ENCODE measurements around the gene CEP112.
"Not testable (repeated sequence)": the region's sequence is repeated elsewhere in the genome, so short reads cannot be mapped to it uniquely, and the experiment has no call there.

CEP112 gene

DNA sequence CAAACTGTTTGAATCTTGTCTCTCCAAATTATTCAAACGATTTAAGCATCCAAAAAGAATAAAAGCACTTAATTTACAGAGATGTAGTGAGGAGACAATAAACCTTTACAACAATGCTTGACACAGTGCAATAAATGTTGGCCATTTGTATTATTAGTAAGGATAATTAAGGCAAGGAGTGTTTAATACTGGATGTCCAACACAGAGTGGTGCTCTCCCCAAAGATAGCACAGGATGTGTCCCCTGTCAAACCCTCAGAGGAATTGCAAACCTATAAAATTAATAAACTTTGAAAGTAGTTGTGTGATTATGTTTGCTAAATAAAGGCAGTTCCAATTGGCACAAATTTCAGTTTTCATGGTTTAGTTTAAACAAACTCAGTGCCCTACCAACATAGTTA is 377.5 kb downstream of the CEP112 start:
- DNase-seq = no peak

DNA sequence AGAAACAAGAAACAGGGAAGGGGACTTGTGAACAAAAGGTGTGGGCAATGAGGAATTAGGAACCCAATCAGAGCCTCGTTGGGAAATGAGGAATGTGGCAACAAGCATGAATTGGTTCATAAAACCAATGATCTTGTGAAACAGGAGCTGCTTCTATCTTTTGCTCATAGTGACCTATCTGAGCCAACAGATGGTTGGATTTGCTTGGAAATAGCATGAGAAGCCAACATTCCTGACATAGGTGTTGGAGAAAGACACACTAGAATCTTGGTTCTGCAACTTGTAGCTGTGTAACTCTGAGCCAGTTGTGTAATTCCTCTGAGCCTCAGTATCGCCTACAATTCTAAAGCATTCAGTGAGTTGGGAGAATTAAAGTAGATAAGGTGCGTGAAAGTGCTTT is 378.6 kb downstream of the CEP112 start:
- DNase-seq = no peak

DNA sequence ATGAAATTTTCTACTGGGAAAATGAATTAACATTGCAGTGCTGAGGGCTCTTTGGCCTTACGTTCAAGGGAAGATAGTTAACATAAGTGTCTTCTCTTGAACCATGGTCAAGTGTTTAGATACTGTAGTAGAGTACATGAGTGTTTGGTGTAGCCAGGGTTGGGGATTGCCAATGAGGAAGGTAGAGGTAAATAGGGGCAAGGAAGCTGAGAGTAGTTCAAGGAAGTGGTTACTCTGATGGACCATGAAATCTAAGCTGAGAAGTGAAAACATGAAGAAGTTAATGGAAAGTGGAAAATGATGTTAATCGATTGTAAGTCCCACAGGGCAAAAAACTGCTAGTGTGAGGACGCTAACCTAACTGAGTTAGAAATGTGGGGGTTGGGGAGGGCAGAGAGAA is 380.9 kb downstream of the CEP112 start:
- no peak for DNase-seq

DNA sequence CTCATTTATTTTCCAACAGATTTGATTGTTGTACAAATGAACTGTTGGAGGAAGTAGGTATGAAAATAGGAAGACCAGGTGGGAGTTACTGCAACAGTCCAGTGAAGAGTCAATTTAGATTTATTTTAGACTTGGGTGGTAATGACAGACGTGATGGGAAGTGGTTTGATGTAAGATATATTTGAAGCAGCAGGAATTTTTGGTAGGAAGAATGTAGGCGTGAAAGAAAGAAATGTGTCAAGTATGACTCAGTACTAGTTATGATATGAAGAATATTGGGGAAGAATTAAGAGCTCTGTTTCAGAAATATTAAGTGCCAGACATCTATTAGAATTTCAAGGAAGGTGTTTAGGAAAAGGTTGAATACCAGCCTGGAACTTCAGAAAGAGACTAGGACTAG is 382.6 kb downstream of the CEP112 start:
- DNase-seq = no peak

DNA sequence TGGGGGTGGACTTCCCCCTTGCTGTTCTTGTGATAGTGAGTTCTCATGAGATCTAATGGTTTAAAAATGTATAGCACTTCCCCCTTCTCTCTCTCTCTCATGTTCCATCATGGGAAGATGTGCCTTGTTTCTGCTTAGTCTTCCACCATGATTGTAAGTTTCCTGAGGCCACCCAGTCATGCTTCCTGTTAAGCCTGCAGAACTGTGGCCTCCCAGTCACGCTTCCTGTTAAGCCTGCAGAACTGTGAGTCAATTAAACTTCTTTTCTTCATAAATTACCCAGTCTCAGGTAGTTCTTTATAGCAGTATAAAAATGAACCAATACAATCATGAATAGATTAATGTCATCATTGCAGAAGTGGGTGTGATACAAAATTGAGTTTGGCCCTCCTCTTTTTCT is 383.4 kb downstream of the CEP112 start:
- DNase-seq = not testable (repeated sequence)

DNA sequence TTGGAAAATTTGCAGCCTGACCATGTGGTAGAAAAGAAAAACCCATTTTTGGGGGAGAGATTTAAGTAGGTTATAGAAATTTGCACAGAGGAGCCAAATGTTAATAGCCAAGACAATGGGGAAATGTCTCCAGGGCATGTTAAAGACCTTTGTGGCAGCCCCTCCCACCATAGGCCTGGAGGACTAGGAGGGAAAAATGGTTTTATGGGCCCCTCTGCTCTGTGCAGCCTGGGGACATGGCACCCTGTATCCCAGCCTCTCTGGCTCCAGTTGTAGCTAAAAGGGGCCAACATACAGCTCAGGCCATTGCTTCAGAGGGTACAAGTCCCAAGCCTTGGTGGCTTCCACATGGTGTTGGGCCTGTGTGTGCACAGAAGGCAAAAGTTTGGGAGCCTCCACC is 384.6 kb downstream of the CEP112 start:
- DNase-seq = no peak

DNA sequence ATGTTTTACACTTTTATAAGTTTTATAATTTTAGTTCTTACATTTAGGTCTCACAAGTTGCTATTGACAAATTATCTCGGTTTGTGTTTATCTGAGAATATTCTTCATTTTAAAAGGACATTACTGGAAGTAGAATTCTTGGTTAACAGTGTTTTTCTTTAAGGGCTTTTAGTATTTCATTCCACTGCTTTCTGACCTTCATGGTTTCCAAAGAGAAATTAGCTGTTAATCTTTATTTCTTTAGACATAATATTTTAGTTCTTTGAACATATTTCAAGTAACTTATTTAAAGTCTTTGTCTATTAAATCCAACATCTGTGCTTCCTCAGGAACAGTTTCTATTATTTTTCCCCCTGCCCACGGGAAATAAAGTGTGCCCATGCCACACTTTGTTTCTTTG is 390.4 kb downstream of the CEP112 start:
- no peak for DNase-seq

DNA sequence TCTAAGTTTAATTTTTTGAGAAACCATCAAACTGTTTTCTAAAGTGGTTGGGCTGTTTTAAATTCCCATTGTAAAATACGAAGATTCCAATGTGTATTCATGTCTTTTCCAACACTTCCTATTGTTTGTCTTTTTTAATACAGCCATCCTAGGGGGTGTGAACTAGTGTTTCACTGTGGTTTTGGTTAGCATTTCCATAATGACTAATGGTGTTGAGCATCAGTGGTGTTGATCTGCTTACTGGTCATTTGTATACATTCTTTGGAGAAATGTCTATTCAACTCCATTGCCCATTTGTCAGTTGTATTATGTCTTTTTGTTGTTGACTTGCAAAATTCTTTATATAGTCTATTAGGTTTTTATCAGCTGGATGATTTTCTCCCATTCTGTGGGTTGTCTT is 391.3 kb downstream of the CEP112 start:
- DNase-seq = no peak

DNA sequence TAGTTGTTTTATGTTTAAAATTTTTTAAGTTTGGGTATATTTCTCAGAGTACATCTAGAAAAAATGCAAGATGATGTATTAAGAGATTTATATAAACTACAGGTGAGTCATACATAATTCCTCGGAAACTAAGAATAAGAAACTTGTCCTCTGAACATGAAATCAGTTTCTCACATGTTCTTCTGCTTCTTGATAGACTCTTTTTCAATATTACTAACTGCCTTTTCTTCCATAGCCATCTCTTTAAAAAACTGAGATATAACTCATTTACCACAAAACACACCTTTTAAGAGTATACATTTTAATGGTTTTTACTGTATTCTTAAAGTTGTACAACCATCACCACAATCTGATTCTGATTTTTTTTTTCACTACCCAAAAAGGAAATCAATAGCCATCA is 392.1 kb downstream of the CEP112 start:
- DNase-seq = no peak

DNA sequence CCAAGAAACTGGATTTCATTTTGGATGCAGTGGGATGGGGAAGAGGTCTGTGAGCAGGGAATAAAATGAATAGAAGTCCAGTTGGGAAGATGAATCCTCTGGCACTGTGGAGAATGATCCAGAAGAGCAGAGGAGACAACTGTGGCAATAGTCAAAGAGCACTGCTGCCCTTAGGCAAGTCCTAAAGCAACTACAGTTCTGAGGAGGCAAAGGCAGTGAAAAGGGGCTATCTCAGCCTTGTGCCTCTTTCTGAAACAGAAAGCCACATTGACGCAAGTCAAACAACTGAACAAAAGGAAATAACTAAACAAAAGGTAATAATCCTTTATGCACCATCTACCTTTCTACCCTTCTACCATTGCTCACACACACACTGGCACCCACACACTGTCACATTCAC is 392.5 kb downstream of the CEP112 start:
- no peak for DNase-seq

DNA sequence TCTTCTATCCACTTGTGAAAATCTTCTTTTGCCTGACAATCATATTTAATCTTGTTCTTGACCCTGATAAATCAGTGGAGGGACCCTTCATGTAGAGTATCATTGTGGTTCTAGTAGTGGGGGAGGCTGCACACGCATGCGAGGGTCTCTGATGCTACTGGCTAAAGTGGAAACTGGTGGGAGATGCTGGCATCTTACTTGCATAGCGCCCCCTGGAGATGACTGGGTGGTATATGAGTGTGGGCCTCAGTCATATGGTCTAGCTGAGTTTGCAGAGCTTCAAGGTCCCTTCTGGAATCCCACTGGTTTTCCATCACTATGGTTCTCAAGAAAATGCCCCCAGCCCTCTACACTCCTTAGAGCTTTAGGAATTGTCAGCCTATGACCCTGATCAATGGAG is 394.1 kb downstream of the CEP112 start:
- DNase-seq = no peak

DNA sequence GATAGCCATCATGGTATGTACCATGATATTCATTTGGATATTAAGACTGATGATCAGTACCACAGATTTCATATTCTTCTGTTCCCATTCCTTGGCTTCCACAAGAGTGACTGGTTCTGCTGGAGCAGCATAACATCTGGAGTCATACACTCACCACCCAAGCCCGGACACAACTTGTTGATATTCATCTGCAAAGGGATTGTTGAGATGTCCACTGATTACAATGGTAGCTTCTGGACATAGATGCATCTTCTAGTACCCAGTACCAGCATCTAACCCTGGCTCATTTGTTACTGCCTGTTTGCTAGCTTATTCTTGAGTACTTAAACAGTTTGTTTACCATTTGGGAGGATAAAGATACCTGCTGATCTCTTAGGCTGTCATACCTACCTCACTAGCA is 394.8 kb downstream of the CEP112 start:
- no peak for DNase-seq

DNA sequence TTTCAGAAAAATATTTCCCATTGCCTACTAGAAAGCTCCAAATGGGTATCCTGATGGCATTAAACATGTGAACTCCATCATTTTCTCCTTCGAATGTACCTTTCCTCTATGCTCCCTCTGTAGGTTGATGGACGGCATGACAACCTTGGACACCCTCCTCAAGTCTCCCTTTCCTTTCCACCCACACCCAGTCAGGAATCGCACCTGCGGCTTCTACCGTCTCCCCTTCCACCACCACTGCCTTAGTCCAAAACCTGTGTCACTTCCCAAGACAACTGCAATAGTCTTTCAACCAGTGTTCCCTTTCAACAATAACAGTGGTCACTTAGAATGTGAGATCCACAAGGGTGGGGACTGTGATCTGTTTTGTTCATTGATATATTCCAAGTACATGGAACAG is 397.4 kb downstream of the CEP112 start:
- DNase-seq = no peak

DNA sequence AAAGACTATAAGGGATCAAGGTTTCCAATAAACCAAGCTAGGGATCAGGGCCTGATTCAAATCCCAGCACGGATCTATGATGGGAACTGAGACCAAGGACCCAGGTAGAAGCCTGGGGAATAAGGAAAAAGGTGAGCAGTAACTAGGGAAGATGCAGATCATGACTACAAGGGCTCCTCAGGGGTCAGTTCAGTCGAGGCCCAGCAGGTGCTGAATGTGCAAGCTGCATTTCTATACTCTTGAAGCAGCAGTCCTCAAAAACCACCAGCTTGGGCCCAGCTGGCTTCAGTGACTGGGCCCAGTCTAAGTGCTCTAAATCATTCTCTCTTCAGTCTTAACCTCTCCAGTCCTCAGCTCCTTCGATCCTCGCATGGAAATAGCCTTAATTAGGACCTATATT is 401.7 kb downstream of the CEP112 start:
- DNase-seq = no peak

DNA sequence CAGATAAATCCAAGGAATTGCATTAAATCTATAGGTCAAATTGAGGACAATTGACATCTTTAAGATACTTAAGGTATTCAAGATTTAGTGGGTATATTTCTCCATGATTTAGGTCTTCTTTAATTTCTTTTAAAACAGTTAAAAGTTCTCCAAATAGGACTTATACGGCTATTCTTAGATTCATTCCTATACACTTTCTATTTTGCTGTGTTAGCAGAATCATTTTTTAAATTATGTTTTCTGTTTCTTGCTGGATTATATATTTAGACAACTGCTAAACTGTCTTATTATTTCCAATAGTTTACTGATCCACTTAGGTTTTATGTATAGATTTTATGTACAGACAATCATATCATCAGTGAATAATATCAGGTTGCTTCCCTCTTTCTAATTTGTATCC is 404.4 kb downstream of the CEP112 start:
- no peak for DNase-seq

DNA sequence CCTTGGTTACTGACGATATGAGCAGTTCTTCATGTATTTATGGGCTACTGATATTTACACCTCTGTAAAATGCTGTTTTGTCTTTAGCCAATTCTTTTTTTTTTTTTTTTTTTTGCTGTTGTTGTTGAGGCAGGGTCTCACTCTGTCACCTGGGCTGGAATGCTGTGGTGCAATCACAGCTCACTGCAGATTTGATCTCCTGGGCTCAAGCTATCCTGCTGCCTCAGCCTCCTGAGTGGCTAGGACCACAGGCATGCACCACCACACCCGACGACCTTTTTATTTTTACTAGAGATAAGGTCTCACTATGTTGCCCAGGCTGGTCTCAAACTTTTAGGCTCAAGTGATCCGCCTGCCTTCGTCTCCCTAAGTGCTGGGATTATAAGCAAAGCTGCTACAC is 405.5 kb downstream of the CEP112 start:
- no peak for DNase-seq

DNA sequence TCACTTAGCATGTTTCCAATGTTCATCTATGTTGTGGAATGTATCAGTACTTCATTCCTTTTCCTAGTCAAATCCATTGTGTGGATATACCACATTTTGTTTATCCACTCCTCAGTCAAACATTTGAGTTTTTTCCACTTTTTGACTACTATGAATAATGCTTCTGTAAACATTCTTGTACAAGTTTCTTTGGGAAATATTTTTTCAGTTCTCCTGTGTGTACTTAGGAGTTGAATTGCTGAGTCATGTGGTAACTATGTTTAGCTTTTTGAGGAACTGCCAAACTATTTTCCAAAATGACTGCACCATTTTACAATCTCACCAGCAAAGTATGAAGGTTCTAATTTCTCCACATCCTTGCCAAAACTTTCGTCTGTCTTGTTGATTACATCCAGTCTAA is 406.8 kb downstream of the CEP112 start:
- no peak for DNase-seq

DNA sequence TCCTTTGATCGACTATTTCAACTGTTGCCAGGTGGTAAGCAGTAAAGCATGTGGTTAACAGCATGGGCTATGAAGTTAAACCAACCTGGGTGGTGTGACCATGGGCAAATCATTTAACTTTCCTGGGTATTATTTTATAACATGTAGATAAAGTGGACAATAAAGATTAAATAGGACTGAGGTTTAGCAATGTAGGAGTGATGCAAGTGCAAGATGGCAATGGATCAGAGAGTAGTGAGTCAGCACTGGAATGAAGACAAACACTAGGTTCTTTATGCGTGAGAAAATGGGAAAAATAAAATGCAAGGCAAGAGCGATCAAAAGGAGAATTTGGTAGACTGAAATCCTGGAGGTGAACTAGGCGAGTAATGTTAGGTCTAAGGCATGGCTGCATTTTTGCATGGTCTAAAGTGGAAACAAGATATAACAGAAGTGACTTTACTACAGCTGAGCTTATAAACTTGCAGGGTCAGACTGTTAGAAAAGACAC is 408.0 kb downstream of the CEP112 start:
- no peak for DNase-seq

DNA sequence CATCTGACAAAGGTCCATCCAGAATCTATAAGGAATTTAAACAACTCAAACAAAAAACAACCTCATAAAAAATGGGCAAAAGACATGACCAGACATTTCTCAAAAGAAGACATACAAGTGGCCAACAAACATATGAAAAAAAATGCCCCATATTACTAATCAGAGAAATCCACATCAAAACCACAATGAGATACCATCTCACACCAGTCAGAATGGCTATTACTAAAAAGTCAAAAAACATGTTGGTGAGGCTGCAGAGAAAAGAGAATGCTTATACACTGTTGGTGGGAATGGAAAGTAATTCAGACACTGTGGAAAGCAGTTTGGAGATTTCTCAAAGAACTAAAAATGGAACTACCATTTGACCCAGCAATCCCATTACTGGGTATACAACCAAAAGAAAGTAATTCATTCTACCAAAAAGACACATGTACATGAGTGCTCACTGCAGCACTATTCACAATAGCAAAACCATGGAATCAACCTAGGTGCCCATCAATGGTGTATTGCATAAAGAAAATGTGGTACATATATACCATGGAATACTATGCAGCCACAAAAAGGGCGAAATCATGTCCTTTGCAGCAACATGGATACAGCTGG is 409.7 kb downstream of the CEP112 start:
- DNase-seq = not testable (repeated sequence)

DNA sequence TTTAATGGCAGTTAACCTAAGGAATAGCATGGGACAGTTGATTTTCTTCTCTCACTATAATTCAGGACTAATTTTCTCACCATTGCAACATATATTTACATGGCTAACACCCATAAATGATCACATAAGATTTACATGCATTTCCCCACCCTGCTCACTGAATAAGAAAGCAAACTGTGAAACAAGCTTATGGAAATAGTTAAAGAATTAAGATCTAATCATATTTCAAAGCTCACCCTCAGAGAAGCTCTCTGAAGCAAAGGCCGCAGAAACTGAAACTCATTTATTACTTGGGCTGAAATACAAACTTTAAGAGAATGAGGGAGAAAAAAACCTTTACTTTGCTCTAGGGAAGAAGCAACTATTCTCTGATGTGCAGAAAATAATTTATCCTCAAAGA is 411.8 kb downstream of the CEP112 start:
- DNase-seq = no peak

DNA sequence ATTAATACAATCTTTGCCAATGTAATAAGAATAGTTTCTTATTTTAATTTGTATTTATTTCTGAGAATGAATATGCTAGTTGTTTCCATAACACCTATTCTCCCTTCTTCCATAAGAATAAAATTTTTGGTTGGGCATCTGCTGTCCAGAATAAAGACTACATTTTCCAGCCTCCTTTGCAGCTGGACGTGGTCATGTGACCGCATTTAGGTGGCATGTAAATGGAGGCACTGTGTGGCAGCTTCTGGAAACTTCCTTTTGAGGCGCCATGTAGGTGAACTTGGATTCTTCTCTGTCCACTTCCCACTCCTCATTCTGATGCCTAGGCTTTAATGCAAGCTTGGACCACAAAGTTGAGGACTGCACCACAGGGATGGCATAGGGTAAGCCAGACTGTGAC is 415.0 kb downstream of the CEP112 start:
- no peak for DNase-seq

DNA sequence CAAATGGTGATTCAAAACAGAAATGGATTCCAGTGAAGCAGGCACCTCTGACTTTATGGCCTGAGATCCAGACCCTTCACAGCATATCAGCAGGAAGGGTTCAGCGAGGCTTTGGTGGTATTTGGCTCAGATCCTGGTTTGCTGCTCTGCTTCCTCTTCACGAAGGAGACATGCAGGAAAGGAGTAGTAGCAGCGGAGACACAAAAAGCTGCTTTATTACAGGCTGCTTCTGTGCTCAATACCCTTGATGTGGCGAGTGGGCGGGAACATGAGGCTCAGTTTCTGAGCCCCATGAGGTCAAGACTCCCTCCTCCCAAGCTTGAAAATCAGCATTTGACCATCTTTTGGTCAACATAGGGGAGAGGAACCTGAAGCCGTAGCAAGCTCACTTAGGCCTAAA is 417.1 kb downstream of the CEP112 start:
- DNase-seq = no peak

DNA sequence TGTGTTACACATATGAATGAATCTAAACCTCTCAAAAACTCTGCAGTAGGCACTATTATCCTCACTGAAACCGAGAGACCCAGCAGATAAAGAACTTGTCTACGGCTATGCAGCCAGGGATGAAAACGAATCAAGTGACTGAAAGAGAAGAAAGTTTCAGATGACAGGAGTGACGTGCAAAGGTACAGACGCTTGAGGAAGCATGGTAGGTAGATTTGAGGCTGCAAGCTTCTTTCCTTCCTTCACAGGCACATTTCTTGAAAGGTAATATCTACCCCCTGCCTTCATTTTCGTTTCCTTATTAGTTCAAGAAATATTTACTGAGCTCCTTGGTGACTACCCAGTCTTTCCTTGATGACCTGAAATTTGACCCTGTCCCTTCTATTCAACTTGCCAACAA is 418.9 kb downstream of the CEP112 start:
- DNase-seq = no peak

DNA sequence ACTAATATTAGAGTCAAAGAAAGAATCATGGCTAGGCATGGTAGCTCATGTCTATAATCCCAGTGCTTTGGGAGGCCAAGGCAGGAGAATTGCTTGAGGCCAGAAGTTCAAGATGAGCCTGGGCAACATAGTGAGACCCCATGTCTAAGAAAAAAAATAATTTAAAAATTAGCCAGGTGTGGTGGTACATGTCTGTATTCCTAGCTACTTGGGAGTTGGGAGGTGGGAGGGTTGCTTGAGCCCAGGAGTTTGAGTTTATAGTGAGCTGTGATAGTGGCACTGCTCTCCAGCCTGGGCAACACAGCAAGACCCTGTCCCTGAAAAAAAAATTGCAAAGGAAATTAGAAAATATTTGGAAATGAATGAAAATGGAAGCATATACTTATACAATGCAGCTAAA is 420.2 kb downstream of the CEP112 start:
- no peak for DNase-seq

DNA sequence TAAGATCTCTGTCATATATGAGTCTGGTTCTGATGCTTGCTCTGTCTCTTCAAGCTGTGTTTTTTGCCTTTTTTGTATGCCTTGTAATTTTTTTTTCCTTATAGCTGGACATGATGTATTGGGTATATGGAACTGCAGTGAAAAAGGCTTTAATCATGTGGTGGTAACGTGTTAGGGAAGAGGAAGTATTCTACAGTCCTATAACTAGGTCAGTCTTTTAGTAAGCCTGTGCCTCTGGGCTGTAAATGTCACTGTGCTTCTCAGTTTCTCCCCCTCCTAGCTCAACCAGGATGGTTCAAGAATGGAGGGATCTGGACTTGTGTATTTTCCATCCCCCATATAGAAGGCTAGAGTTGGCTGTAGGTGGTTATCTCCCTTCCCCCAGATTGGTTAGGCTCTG is 428.1 kb downstream of the CEP112 start:
- no peak for DNase-seq

DNA sequence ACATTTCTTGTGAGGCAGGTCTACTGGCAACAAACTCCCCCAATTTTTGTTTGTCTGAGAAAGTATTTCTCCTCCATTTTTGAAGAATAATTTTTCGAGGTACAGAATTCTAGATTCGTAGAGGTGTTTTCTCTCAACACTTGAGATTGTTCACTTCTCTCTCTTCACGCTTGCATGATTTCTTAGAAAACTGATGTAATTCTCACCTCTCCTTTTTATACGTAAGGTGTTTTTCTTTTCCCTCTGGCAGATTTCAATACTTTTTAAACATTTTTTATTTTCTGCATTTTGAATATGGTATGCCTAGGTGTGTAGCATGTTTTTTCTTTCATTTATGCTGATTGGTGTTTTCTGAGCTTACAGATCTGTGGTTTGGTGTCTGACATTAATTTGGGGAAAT is 429.0 kb downstream of the CEP112 start:
- DNase-seq = no peak
